GM10266 (cell line): ENCODE measurements around the gene PDAP1.
"Not testable (repeated sequence)": the region's sequence is repeated elsewhere in the genome, so short reads cannot be mapped to it uniquely, and the experiment has no call there.

ENCODE experiments used
- DNase-seq: peaks from one replicate; pipeline ENCODE4 v3.0.0; 2012; ENCODE audit errors: extremely low spot score
- TF ChIP-seq, protein P1 (sequence below): IDR thresholded peaks from 2 replicates; pipeline ENCODE4 v1.5.1; 2012; ENCODE audit warnings: mild to moderate bottlenecking, low read depth; ENCODE audit not compliant: control insufficient read depth, insufficient read depth; ENCODE audit errors: missing control alignments

PDAP1 gene

DNA sequence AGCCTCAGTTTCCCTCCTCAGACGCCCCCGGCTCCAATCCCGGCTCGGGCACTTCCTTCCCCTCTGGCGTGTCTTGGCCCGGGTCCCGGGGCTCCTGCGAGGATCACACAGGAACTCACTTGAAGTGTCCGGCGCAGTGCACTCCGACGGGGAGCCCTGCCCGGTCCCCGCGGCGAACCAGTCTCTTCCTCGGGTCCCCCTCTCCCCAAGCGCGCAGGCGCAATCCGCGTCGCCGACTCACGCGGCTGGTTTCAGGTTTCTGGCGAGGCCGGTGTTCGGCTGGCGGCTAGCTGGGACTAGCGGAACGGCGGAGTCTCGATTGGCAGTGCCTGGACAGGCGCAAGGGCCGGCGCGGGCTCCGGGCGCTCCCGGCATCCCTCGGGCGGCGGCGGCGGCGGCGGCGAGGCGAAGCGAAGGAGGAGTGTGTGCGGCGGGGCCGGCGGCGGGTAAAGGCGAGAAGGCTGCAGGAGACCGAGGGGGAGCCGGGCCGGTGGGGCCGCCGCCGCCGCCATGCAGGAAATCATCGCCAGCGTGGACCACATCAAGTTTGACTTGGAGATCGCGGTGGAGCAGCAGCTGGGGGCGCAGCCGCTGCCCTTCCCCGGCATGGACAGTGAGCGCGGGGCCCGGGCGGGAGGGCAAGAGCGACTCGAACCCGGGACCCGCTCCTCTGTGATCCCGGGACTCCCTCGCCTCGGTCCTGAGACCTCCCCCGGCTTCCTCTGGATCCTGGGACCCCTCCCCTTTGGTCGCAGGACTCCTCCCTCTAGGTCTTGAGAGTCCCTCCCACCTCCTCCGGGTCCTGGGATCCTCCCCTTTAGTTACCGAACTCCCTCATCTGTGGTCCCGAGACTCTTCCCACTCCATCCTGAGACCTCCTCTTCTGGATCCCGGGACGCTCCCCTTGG, 30.4 kb upstream of the PDAP1 start, which contains the start of the genes CPSF4 and PTCD1:
Gene CPSF4, plus strand, starts transcription at position 371 of the 908 bp plus-strand sequence. Its CDS starts 140 bp downstream, at position 511.
Gene PTCD1, minus strand, starts transcription at position 226 of the 908 bp plus-strand sequence. CDS start 3,556 bp downstream, outside the sequence.
- TF ChIP-seq, protein P1, sequence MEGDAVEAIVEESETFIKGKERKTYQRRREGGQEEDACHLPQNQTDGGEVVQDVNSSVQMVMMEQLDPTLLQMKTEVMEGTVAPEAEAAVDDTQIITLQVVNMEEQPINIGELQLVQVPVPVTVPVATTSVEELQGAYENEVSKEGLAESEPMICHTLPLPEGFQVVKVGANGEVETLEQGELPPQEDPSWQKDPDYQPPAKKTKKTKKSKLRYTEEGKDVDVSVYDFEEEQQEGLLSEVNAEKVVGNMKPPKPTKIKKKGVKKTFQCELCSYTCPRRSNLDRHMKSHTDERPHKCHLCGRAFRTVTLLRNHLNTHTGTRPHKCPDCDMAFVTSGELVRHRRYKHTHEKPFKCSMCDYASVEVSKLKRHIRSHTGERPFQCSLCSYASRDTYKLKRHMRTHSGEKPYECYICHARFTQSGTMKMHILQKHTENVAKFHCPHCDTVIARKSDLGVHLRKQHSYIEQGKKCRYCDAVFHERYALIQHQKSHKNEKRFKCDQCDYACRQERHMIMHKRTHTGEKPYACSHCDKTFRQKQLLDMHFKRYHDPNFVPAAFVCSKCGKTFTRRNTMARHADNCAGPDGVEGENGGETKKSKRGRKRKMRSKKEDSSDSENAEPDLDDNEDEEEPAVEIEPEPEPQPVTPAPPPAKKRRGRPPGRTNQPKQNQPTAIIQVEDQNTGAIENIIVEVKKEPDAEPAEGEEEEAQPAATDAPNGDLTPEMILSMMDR, result no peak
- DNase-seq, result peak; percentile 98

GRCh38 chr7:99437946-99438572, 29.7 kb upstream of the PDAP1 start:
- no peak for DNase-seq
- TF ChIP-seq, protein P1, result no peak

- DNase-seq, result no peak
These were observed 24.8 kb upstream of the PDAP1 start for GRCh38 chr7:99433158-99433557.

DNA sequence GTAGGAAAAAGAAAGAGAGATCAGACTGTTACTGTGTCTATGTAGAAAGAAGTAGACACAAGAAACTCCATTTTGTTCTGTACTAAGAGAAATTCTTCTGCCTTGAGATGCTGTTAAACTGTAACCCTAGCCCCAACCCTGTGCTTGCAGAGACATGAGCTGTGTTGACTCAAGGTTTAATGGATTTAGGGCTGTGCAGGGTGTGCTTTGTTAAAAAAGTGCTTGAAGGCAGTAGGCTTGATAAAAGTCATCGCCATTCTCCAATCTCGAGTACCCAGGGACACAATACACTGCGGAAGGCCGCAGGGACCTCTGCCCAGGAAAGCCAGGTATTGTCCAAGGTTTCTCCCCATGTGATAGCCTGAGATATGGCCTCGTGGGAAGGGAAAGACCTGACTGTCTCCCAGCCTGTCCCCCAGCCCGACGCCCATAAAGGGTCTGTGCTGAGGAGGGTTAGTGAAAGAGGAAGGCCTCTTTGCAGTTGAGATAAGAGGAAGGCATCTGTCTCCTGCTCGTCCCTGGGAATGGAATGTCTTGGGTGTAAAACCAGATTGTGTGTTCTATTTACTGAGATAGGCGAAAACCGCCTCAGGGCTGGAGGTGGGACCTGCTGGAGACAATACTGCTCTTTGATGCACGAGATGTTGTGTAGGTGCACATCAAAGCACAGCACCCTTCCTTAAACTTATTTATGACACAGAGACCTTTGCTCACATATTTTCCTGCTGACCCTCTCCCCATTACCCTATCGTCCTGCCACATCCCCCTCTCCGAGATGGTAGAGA, 23.6 kb upstream of the PDAP1 start:
- not testable (repeated sequence) for DNase-seq

More at GRCh38 chr7:99433158-99433557, 24.8 kb upstream of the PDAP1 start:
- TF ChIP-seq, protein P1, result no peak

- DNase-seq, result no peak
- TF ChIP-seq, protein P1, result no peak
These were observed 21.4 kb upstream of the PDAP1 start for GRCh38 chr7:99429756-99430155.

GRCh38 chr7:99428972-99429566, 20.7 kb upstream of the PDAP1 start:
- no peak for DNase-seq

More at GRCh38 chr7:99428972-99429566, 20.7 kb upstream of the PDAP1 start:
- TF ChIP-seq, protein P1, result no peak
